HG02943 (cell line): ENCODE results near the gene TRIM46.

Experiments used
- ATAC-seq: cut with Tn5 transposase; IDR thresholded peaks from one replicate; pipeline ENCODE4 v1.9.1; 2021; ENCODE audit warnings: mild to moderate bottlenecking, low read depth, moderate library complexity; ENCODE audit not compliant: unreplicated experiment

TRIM46 gene

DNA sequence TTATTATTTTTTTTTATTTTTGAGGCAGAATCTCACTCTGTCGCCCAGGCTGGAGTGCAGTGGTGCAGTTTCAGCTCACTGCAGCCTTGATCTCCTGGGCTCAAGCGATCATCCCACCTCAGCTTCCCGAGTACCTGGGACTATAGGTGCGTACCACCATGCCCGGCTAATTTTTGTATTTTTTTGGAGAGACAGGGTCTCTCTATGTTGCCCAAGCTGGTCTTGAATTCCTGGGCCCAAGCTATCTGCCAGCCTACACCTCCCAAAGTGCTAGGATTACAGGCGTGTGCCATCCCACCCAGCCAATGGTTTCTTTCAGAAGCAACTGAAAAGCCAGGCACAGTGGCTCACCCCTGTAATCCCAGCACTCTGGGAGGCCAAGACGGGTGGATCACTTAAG is 2.8 kb upstream of the TRIM46 start:
- no peak for ATAC-seq

DNA sequence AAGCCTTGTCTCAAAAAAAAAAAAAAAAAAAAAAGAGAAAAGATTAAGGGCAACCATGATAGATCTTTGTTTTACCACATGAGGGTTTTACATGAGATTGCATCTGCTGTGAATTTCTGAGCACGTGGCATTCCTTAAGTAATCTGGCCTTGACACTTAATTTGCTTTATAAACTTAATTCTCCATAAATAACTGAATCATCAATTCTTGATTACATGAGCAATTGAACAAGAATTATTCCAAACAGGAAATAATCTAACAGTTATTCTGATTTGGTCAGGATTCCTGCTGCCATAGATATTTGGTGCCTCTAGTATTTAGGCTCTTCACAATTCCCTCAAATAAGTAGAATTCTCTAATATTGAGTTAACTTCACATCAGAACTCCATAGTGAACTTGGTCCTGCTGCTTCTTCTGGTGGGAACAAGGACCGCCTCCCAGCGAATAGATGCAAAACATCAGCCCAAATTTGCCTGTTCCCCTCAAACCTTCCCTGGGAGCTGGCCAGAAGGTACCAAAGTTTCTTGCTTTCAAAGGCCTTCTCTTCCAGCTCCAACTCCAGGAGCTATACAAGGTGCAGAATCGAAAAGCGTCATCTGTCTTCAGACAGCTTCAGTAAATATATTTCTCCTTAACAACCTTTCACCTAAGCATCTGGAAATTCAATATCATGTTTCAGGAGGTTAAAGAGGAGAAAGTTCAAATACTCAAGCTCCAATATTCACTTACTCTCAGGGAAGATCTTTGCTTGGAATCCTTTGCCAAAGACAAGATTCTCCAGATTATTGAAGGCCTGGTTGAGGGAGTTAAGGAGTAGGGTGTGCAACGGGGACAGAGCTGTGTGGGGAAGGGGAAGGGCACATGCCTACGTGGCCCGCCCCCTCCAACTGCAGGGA is 1.6 kb upstream of the TRIM46 start:
- peak; percentile 14 for ATAC-seq

DNA sequence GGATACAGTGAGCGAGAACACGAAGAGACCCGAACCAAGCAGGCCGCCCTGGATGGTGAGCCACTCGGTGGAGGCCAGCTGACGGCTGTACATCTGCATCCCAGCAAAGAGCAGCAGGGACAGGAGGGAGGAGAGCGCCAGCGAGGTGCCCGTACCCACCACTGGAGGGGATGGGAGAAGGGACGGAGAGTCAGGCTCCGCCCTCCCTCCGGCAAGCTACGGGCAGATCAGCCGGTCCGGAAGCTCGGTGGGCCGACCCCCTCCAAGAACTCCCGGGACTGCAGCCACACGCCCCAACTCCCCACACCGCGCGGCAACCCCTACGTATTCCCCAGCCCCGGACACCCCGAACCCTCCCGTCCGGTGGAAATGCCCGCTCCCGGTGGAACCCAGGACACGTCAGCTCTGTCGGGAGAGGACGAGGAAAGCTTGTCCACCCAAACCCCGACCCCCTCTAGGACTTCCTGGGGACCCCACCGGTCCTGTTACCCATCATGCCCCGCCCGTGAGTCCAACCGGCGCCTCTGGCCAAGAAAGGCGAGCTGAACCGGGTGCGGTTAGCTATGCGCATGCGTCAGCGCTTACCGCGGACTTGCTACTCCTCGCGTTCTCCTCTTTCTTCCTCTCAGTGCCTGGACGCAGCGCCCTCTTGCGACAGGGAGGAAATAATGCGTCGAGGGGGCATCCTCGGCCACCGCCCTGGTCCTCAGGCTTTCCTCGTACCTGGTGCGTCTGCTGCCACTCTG is 744 bp upstream of the TRIM46 start, which contains the start of gene KRTCAP2:
TSS of gene KRTCAP2 (minus strand) at position 573 of the 746 bp plus-strand sequence. CDS start at position 493, 80 bp downstream.
- peak; percentile 78 for ATAC-seq

DNA sequence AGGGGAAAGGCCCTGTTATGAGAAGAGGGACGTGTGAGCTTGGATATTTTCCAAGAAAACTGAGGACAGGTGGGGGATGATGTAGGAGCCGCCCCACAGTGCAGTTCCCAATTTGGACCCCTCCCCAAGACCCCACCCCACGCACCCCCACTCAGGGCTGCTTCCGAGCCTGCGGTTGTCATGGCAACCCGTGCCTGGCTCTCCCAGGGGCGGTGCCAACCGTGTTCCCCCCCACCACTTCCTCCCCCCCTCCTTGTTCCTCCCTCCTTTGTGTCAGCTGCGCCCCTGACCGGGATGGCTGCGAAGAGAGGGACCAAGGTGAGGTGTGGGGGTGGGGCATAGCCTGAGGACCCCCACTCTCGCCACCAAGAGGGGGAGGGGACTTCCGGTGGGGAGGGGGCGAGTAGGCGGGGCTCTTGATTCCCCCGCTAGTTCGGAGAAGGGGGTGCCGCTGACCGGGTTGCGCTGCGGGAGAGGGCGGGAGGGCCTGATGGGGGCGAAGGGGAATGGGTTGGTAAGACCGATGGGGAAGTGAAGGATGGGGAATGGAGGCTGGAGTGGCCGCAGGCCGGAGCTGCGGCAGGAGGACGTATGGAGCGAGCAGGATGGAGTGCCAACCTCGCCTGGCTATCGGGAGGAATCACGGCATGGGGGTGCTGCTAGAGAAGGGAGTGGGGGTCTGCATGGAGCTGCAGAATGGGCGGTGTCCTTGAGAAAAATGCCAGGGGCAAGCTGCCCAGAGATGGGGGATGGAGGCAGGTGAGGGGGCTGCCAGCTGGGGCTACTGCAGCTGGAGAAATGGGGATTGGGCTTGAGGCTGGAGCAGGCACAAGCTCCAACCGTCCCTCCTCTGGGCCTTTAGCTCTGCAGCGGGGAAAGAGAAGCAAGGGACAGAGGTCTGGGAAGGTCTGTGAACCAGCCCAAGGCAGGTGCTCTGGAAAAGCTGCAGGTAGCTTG is 953 bp downstream of the TRIM46 start:
- ATAC-seq: no peak

DNA sequence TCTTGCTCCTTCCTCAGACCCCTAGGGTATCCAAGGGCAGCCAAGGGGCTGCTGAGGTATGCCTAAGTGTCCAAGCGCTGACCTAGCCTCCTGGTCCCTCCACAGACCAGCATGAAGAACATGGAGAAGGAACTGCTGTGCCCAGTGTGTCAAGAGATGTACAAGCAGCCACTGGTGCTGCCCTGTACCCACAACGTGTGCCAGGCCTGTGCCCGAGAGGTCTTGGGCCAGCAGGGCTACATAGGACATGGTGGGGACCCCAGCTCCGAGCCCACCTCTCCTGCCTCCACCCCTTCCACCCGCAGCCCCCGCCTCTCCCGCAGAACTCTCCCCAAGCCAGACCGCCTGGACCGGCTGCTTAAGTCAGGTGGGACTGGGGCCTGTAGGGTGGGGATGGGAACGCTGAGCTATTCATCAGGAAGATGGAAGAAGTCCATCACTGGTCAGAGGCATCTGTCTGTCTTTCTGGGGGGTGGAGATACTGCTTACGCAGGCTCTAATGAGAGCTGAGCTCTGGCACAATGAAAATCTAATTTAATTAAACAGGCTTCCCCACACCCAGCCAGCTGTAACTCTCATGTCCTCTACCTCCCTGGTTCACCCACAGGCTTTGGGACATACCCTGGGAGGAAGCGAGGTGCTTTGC is 1.8 kb downstream of the TRIM46 start:
- no peak for ATAC-seq

DNA sequence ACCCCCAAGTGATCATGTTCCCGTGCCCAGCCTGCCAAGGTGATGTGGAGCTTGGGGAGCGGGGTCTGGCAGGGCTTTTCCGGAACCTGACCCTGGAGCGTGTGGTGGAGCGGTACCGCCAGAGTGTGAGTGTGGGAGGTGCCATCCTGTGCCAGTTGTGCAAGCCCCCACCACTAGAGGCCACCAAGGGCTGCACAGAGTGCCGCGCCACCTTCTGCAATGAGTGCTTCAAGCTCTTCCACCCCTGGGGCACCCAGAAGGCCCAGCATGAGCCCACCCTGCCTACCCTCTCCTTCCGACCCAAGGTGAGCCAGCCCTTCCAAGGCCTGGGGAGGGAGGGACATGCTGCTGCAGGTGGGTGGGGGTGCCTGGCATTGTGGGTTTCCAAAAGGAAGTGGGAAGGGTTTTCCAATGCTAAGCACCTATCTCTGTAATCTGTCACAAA is 2.3 kb downstream of the TRIM46 start:
- ATAC-seq: no peak

DNA sequence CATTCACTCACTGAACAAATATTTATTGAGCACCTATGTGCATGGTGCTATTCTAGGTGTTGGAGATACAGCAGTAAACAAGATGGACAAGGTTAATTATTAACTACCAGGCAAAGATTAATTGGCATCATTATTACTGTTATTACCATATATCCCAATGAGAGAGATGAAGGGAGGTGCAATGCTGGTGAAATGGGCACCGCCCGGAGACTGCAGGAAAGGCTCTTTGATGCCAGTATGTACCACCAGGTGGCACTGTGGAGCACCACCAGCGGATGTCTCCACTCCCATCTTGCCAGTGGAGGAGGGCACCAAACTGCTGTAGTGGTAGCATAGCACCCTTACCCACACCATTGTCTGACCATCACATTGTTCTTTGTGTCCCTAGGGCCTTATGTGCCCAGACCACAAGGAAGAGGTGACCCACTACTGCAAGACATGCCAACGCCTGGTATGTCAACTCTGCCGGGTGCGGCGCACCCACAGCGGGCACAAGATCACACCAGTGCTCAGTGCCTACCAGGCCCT is 3.0 kb downstream of the TRIM46 start:
- no peak for ATAC-seq

DNA sequence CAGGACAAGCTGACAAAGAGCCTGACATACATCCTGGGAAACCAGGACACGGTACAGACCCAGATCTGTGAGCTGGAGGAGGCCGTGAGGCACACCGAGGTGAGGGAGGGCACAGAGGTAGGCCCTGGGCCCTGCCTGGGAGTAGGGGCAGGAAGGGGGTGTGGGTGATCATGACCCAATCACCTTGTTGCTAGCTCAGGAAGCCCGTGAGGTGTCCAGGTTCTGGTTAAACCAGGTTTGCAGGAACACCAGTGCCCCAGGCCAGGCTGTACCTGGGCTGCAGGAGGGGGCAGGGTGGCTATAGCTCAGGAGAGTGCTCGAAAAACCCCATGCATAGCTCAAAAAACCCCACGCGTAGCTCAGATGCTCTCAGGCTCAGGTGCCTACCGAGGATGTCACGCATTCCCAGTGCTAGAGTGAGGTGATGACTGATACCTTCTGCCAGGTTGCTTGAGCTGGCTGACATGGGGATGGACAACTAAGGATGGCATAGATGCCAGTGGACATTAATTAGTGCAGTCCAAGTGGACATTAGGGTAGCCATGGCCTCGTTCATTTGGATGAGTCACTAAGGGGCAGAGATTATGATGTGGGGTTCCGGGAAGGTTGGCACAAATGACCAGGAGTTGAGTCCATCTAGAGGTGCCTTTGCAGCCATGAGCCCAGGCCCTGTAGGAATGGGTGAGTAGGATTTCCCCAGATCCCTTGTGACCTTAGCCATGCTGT is 3.7 kb downstream of the TRIM46 start:
- ATAC-seq: no peak

DNA sequence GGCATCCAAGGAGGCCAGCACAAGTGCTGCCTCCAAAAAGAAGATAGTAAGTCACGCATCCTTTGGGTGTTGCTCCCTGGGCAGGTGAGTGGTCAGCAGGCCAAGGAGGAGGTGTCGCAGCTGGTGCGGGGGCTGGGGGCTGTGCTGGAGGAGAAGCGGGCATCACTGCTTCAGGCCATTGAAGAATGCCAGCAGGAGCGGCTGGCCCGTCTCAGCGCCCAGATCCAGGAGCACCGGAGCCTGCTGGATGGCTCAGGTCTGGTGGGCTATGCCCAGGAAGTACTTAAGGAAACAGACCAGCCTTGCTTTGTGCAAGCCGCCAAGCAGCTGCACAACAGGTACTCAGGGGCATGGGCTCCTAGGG is 4.3 kb downstream of the TRIM46 start:
- no peak for ATAC-seq

DNA sequence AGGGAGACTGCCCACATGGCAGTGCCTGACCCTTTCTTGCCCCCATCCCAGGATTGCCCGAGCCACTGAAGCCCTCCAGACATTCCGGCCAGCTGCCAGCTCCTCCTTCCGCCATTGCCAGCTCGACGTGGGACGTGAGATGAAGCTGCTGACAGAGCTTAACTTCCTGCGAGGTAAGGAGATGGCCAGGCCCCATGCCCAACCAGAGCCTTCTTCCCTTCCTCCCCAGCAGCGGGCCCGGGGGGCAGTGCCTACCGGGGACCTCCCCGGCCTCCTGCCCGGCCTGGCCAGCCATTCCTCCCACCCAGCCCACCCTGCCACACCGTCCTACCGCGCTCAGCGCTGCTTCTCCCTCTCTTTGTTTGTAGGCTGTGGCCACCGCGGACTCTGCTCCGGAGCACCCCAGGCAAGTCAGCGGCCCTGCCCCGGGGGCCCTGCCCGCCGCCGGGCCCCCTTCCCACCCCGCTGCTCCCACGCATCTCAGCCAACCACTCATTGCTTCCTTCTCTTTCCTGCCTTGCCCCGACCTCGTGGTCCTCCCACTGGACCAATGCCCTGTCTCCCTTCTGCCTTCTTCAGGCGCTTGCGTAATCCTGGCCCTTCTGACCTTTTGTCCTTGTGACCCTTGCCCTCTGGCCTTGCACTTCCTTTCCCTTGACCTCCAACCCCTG is 4.9 kb downstream of the TRIM46 start:
- ATAC-seq: no peak

DNA sequence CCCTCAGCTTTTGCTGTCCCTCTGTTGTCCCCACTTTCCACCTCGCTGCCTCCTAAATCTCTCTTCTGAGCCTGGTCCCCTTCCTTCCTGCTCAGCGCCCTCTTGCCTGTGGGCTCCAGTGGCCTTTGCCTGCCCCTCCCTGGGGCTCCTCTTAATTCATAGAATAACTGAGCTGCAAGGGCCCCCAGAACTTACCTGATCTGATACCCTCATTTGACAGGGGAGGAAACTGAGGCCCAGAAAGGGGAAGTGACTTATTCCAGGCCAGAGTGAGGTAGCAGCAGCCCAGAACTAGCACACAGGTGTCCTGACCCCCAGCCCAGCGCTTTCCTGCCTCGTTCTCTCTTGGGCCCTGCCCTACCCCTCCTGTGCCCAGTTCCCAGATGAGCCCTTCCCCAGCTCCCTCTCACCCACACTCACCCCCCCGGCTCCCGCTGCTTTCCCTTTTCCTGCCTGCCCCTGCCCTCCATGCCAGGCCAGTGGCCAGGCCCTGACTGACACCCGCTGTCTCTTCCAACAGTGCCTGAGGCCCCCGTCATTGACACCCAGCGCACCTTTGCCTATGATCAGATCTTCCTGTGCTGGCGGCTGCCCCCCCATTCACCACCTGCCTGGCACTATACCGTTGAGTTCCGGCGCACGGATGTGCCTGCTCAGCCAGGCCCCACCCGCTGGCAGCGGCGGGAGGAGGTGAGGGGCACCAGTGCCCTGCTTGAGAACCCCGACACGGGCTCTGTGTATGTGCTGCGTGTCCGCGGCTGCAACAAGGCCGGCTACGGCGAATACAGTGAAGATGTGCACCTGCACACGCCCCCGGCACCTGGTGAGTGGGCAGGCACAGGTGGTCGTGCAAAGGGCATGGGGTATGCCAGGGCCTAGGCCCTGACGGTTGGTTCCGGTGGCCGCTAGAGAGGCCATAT is 5.7 kb downstream of the TRIM46 start:
- no peak for ATAC-seq

DNA sequence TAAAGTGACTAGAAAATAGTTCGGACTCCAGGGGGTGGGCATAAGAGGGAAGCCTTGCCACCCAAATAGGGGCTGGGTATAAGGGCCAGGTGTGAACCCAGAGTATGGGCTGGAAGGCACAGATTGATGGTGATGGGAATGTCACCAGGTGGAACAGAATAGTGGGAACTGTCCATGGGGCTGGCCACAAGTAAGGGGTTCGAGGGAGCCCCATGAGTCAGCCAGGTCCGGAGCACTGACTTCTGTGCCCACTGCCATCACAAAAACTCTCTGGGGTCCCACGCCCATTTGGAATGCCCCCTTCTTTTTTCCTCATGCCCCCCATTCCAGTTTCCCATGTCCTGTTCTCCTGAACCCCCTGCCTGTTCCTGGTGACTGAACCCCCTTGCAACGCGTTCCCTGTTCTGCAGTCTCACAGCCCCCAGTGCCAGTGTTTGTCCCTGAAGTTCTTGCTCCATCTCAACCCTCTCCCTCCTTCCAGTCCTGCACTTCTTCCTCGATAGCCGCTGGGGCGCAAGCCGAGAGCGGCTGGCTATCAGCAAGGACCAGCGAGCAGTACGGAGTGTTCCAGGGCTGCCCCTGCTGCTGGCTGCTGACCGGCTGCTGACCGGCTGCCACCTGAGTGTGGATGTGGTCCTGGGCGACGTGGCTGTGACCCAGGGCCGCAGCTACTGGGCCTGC is 7.9 kb downstream of the TRIM46 start:
- no peak for ATAC-seq

DNA sequence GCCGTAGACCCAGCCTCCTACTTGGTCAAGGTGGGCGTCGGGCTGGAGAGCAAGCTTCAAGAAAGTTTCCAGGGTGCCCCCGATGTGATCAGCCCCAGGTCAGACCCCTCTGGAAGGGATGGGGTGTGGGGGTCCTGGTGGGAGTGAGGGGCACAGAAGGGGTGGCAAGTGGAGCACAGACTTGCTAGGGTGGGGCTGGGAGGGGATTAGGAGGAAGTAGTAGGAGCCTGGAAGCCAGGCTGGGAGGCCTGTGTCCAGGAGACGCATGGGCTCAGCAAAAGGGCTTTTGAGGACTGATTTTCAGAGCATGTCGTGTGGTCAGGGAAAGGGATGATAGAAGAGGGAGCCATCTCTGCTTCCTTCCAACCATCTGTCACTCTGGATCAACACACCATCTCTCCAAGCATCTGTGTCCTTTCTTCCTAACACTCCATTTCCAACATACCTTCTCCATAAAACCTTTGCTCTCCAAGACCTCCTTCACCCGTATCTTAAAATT is 8.5 kb downstream of the TRIM46 start:
- ATAC-seq: no peak

DNA sequence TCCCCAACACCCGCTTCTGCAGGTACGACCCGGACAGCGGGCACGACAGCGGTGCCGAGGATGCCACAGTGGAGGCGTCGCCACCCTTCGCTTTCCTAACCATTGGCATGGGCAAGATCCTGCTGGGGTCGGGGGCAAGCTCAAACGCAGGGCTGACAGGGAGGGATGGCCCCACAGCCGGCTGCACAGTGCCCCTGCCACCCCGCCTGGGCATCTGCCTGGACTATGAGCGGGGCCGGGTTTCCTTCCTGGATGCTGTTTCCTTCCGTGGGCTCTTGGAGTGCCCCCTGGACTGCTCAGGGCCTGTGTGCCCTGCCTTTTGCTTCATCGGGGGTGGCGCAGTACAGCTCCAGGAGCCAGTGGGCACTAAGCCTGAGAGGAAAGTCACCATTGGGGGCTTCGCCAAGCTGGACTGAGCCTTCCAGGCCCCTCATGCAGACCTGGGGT is 10.1 kb downstream of the TRIM46 start:
- ATAC-seq: no peak

DNA sequence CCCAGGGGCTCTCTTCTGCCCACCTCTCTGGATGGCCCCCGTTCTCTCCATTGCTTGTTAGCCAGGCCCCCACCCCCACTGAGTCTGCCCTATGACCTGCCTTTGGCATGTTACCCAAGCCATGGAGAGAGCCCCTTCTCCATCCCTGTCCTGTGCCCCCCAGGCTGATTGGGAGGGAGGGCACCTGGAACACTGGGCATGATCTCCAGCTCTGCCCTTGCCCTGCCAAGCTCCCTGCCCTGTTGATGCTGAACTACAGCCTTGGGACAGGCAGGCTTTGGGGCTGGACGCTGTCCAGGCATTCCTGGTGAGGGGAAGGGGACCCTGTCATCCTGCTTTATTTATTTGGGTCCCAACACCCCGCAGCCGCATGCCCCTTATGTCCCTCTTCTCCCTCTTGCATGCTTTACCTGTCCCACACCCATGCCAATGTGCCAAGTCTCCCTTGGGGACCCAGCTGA is 10.7 kb downstream of the TRIM46 start:
- no peak for ATAC-seq
